Measurements from ENCODE around the gene GPNMB. TPM values are rescaled to one million over a fixed set of nuclear protein-coding genes. Genes with fewer than 3 reads are reported as not detected.

Gene GPNMB
- total and polyA plus RNA-seq, 10 of the 15 experiments (the other 5 are each of a cell fraction or from before 2014, with no cell fraction given) = 5.9 to 22.3 (median 10.0) TPM

- H3K79me2 ChIP-seq (ENCODE audit: control insufficient read depth, insufficient read depth, low read length) = peaks cover 2% of the 10 kb centered on the region
- intact Hi-C loops (cut with micrococcal nuclease; ENCODE audit: unreplicated experiment) (no loop called here), in situ Hi-C loops (cut with MboI) (no loop called here)
- H3K9ac ChIP-seq (ENCODE audit: control insufficient read depth, insufficient read depth, low read length) = no peak overlapping the region
- TF ChIP-seq ZBTB11 (CRISPR knock-in tag; IDR thresholded peaks at IDR 0.05) = no peak
- no peak for TF ChIP-seq BACH1 (IDR thresholded peaks at IDR 0.05; ENCODE audit: borderline replicate concordance)
- TF ChIP-seq MLLT1 (IDR thresholded peaks at IDR 0.05) = no peak
- no peak for TF ChIP-seq SIN3A (IDR thresholded peaks at IDR 0.05; ENCODE audit: low read depth, low read length)
- no peak for TF ChIP-seq RFX5 (IDR thresholded peaks at IDR 0.05; ENCODE audit: low read depth, low read length)
- TF ChIP-seq ZNF384 (IDR thresholded peaks at IDR 0.05; ENCODE audit: borderline replicate concordance, low read depth, low read length) = no peak
- TF ChIP-seq IKZF1 (conservative IDR thresholded peaks at IDR 0.05) = no peak
- TF ChIP-seq CBFB (IDR thresholded peaks at IDR 0.05; ENCODE audit: low read depth) = no peak
- TF ChIP-seq PML (IDR thresholded peaks at IDR 0.05; ENCODE audit: low read length) = no peak
- no peak for TF ChIP-seq SMARCA5 (IDR thresholded peaks at IDR 0.05)
- no peak for TF ChIP-seq POLR2A (IDR thresholded peaks at IDR 0.05; ENCODE audit: low read depth, low read length)
- no peak for TF ChIP-seq RELA (IDR thresholded peaks at IDR 0.05; ENCODE audit: borderline replicate concordance, partially characterized antibody)
- no peak for TF ChIP-seq BRCA1 (IDR thresholded peaks at IDR 0.05; ENCODE audit: low read depth, low read length)
- TF ChIP-seq YY1 (IDR thresholded peaks at IDR 0.05; ENCODE audit: low read depth, low read length) = no peak
- TF ChIP-seq ZNF24 (IDR thresholded peaks at IDR 0.05) = no peak
- no peak for TF ChIP-seq NFYB (IDR thresholded peaks at IDR 0.05; ENCODE audit: insufficient read depth, low read depth, low read length)
- TF ChIP-seq MEF2B (IDR thresholded peaks at IDR 0.05; ENCODE audit: partially characterized antibody, poor library complexity, severe bottlenecking) = no peak
- no peak for TF ChIP-seq CTCF (IDR thresholded peaks at IDR 0.05 in 2 of 3, conservative IDR thresholded peaks at IDR 0.05 in 1 of 3; ENCODE audit: control insufficient read depth in 2 of 3, extremely low read depth in 1 of 3, insufficient read depth in 1 of 3, low read depth in 3 of 3, low read length in 3 of 3)
- ChIA-PET RAD21 (ENCODE audit: unreplicated experiment) (interaction anchor here (0.5 to 7.3 kb wide), 3 partner anchors 85 to 275 kb away, joined by 3 to 53 read pairs (median 3); no protein-coding TSS in a partner anchor), SMC1A (ENCODE audit: uncharacterized antibody, unreplicated experiment) (interaction anchor here (1.1 to 4.8 kb wide), 3 partner anchors 10 to 277 kb away, joined by 3 to 18 read pairs (median 3); no protein-coding TSS in a partner anchor), POLR2A (no interaction called here), CTCF (interaction anchor here (0.8 to 7.5 kb wide), 5 partner anchors 7 to 329 kb away, joined by 3 to 167 read pairs (median 6); no protein-coding TSS in a partner anchor)
- H3K27ac ChIP-seq (ENCODE audit: control insufficient read depth, insufficient read depth) = no peak overlapping the region
- no peaks in the 10 kb centered on the region for H3K27me3 ChIP-seq (replicated peaks in 1 of 2; ENCODE audit: control insufficient read depth in 2 of 2, insufficient read depth in 2 of 2, low read length in 1 of 2)
- WGBS (ENCODE audit: insufficient coverage, insufficient replicate concordance, low lambda C conversion rate, missing lambda C conversion rate) = 43% methylated on average over 4 of the region's 4 CpGs
- no peak overlapping the region for H2AFZ ChIP-seq (ENCODE audit: control insufficient read depth, low read depth, low read length)
- ATAC-seq (no peak), DNase-seq (ENCODE audit: low read depth, low spot score) (no peak), FAIRE-seq (no peak)
- H3K36me3 ChIP-seq (ENCODE audit: control insufficient read depth in 2 of 2, insufficient read depth in 2 of 2, low read length in 1 of 2) = no peaks in the 10 kb centered on the region
- no peak overlapping the region for H3K4me2 ChIP-seq (ENCODE audit: control insufficient read depth, insufficient read depth)
- no peaks in the 10 kb centered on the region for H4K20me1 ChIP-seq (ENCODE audit: control insufficient read depth, insufficient read depth)
- no TSS peak for BruUV-seq (replicated peaks)
- H3K9me3 ChIP-seq (replicated peaks; ENCODE audit: control insufficient read depth, insufficient read depth, low read length) = no peaks in the 10 kb centered on the region
- peaks cover 14% of the 10 kb centered on the region for H3K4me1 ChIP-seq (ENCODE audit: control insufficient read depth, insufficient read depth, low read length)
- no peak overlapping the region for H3K4me3 ChIP-seq
Observed at GRCh38 chr7:23268746-23269145, 22.2 kb downstream of the GPNMB start.

All from GM12878 (cell line).